ENCODE measurements around the gene TEDC1. TPM values are rescaled to one million over a fixed set of nuclear protein-coding genes. Genes with fewer than 3 reads are reported as not detected.

TEDC1 gene
- total RNA-seq, 1 experiment from 2014 or later, result 34.0 TPM

DNA sequence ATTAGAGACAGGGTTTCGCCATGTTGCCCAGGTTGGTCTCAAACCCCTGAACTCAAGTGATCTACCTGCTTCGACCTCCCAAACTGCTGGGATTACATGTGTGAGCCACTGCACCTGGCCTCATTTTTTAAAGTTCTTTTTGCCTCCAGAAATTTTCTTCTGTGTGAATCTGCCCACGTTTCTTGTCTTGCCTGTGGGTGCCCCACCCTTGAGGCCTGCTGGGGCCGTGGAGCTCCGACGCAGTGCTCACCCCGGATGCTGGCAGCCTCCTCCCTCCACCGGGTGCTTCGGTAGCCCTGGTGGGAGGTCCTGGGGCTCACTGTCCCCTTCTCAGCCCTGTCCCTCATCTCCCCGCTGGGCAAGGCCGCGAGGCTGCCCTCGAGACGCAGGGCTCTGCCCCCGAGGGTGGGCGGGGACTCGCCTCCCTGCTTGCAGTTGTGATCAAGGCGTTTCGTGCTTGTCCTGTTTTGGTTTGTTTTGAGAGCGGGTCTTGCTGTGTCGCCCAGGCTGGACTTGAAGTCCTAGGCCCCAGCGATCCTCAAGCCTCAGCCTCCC is 35.9 kb upstream of the TEDC1 start:
- Histone ChIP-seq H3K4me3 (ENCODE audit: low read depth, low read length, poor library complexity, severe bottlenecking) (no peak overlapping the region), H3K27ac (ENCODE audit: low read depth, low read length, poor library complexity, severe bottlenecking) (no peak overlapping the region), H3K27me3 (replicated peaks; ENCODE audit: insufficient read depth, low read depth, low read length, poor library complexity) (no peaks in the 10 kb centered on the region), H3K36me3 (ENCODE audit: insufficient read depth, low read length, poor library complexity, severe bottlenecking) (peaks cover 61% of the 10 kb centered on the region), H3K4me1 (ENCODE audit: insufficient read depth, low read length, poor library complexity, severe bottlenecking) (no peaks in the 10 kb centered on the region), H3K9me3 (ENCODE audit: low read depth, low read length, poor library complexity, severe bottlenecking) (no peaks in the 10 kb centered on the region)
- BruUV-seq (replicated peaks), result no TSS peak
- DNase-seq (ENCODE audit: low spot score), result no peak
- intact Hi-C loops (cut with micrococcal nuclease; ENCODE audit: unreplicated experiment), result no loop called here
- ChIA-PET CTCF (no interaction called here), POLR2A (ENCODE audit: low non-redundant PET) (no interaction called here)
- TF ChIP-seq, protein P1, sequence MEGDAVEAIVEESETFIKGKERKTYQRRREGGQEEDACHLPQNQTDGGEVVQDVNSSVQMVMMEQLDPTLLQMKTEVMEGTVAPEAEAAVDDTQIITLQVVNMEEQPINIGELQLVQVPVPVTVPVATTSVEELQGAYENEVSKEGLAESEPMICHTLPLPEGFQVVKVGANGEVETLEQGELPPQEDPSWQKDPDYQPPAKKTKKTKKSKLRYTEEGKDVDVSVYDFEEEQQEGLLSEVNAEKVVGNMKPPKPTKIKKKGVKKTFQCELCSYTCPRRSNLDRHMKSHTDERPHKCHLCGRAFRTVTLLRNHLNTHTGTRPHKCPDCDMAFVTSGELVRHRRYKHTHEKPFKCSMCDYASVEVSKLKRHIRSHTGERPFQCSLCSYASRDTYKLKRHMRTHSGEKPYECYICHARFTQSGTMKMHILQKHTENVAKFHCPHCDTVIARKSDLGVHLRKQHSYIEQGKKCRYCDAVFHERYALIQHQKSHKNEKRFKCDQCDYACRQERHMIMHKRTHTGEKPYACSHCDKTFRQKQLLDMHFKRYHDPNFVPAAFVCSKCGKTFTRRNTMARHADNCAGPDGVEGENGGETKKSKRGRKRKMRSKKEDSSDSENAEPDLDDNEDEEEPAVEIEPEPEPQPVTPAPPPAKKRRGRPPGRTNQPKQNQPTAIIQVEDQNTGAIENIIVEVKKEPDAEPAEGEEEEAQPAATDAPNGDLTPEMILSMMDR (conservative IDR thresholded peaks at IDR 0.05; ENCODE audit: low read depth, low read length), result no peak
- no peak for TF ChIP-seq EZH2 (IDR thresholded peaks at IDR 0.05; ENCODE audit: borderline replicate concordance, low read depth, low read length, poor library complexity, severe bottlenecking)

GRCh38 chr14:105455766-105456660 is 35.0 kb upstream of the TEDC1 start:
- no peak overlapping the region for H3K27ac ChIP-seq (ENCODE audit: low read depth, low read length, poor library complexity, severe bottlenecking)
- no peaks in the 10 kb centered on the region for H3K4me1 ChIP-seq (ENCODE audit: insufficient read depth, low read length, poor library complexity, severe bottlenecking)
- H3K4me3 ChIP-seq (ENCODE audit: low read depth, low read length, poor library complexity, severe bottlenecking), result no peak overlapping the region
- ChIA-PET POLR2A (ENCODE audit: low non-redundant PET) (no interaction called here), CTCF (no interaction called here)
- BruUV-seq (replicated peaks), result no TSS peak
- DNase-seq (ENCODE audit: low spot score), result no peak
- H3K9me3 ChIP-seq (ENCODE audit: low read depth, low read length, poor library complexity, severe bottlenecking), result no peaks in the 10 kb centered on the region
- TF ChIP-seq EZH2 (IDR thresholded peaks at IDR 0.05; ENCODE audit: borderline replicate concordance, low read depth, low read length, poor library complexity, severe bottlenecking), result no peak
- TF ChIP-seq, protein P1 (conservative IDR thresholded peaks at IDR 0.05; ENCODE audit: low read depth, low read length), result no peak
- intact Hi-C loops (cut with micrococcal nuclease; ENCODE audit: unreplicated experiment), result no loop called here
- H3K36me3 ChIP-seq (ENCODE audit: insufficient read depth, low read length, poor library complexity, severe bottlenecking), result peaks cover 61% of the 10 kb centered on the region
- H3K27me3 ChIP-seq (replicated peaks; ENCODE audit: insufficient read depth, low read depth, low read length, poor library complexity), result no peaks in the 10 kb centered on the region

- DNase-seq (ENCODE audit: low spot score), result no peak
- Histone ChIP-seq H3K27me3 (replicated peaks; ENCODE audit: insufficient read depth, low read depth, low read length, poor library complexity) (no peaks in the 10 kb centered on the region), H3K27ac (ENCODE audit: low read depth, low read length, poor library complexity, severe bottlenecking) (peak overlapping the region; percentile 23), H3K4me1 (ENCODE audit: insufficient read depth, low read length, poor library complexity, severe bottlenecking) (no peaks in the 10 kb centered on the region), H3K4me3 (ENCODE audit: low read depth, low read length, poor library complexity, severe bottlenecking) (no peak overlapping the region), H3K9me3 (ENCODE audit: low read depth, low read length, poor library complexity, severe bottlenecking) (no peaks in the 10 kb centered on the region), H3K36me3 (ENCODE audit: insufficient read depth, low read length, poor library complexity, severe bottlenecking) (peaks cover 64% of the 10 kb centered on the region)
- TF ChIP-seq EZH2 (IDR thresholded peaks at IDR 0.05; ENCODE audit: borderline replicate concordance, low read depth, low read length, poor library complexity, severe bottlenecking), result no peak
- TF ChIP-seq, protein P1 (conservative IDR thresholded peaks at IDR 0.05; ENCODE audit: low read depth, low read length), result no peak
- BruUV-seq (replicated peaks), result no TSS peak
- intact Hi-C loops (cut with micrococcal nuclease; ENCODE audit: unreplicated experiment), result no loop called here
- ChIA-PET POLR2A (ENCODE audit: low non-redundant PET) (no interaction called here), CTCF (interaction anchor here (0.7 kb wide), 1 partner anchor 33 kb away, joined by 4 read pairs; no protein-coding TSS in a partner anchor)
Measured at GRCh38 chr14:105456736-105457617, 34.1 kb upstream of the TEDC1 start.
